Parathyroid adenoma (tissue), 2 donors: ENCODE measurements around the gene PVRIG.
"Not testable (repeated sequence)": the region's sequence is repeated elsewhere in the genome, so short reads cannot be mapped to it uniquely, and the experiment has no call there.

ENCODE experiments used
- H2AFZ ChIP-seq: fragments of 300-600 bp; sonication (generic); one replicate; pipeline ENCODE4 v1.7.0; 2017; ENCODE audit warnings: antibody characterized with exemption, mild to moderate bottlenecking
- H3K27ac ChIP-seq: fragments of 300-600 bp; sonication (generic); one replicate; pipeline ENCODE4 v1.7.0; 2017
- H3K27me3 ChIP-seq: fragments of 300-600 bp; sonication (generic); one replicate; pipeline ENCODE4 v1.7.0; 2017; ENCODE audit warnings: low read length; ENCODE audit not compliant: control insufficient read depth, insufficient read depth
- H3K36me3 ChIP-seq: fragments of 300-600 bp; sonication (generic); one replicate; pipeline ENCODE4 v1.7.0; 2017; ENCODE audit warnings: low read length; ENCODE audit not compliant: control insufficient read depth, insufficient read depth
- H3K4me1 ChIP-seq: fragments of 300-600 bp; sonication (generic); one replicate; pipeline ENCODE4 v1.7.0; 2017; ENCODE audit warnings: control low read depth
- H3K4me2 ChIP-seq: fragments of 300-600 bp; sonication (generic); one replicate; pipeline ENCODE4 v1.7.0; 2017; ENCODE audit warnings: low read length
- H3K4me3 ChIP-seq: fragments of 300-600 bp; sonication (generic); one replicate; pipeline ENCODE4 v1.7.0; 2017; ENCODE audit warnings: low read depth, low read length
- H3K79me2 ChIP-seq: fragments of 300-600 bp; sonication (generic); one replicate; pipeline ENCODE4 v1.7.0; 2017; ENCODE audit warnings: control low read depth
- H3K9ac ChIP-seq: fragments of 300-600 bp; sonication (generic); one replicate; pipeline ENCODE4 v1.7.0; 2017; ENCODE audit warnings: mild to moderate bottlenecking
- H3K9me3 ChIP-seq: fragments of 300-600 bp; sonication (generic); one replicate; pipeline ENCODE4 v1.7.0; 2017; ENCODE audit warnings: low read length; ENCODE audit not compliant: control insufficient read depth
- TF ChIP-seq, protein P1 (sequence below): fragments of 300-600 bp; sonication (generic); IDR thresholded peaks from one replicate; pipeline ENCODE4 v1.7.0; 2017; ENCODE audit warnings: antibody characterized with exemption, mild to moderate bottlenecking
- donor health status: primary hyperparathyroidism.

The PVRIG gene

DNA sequence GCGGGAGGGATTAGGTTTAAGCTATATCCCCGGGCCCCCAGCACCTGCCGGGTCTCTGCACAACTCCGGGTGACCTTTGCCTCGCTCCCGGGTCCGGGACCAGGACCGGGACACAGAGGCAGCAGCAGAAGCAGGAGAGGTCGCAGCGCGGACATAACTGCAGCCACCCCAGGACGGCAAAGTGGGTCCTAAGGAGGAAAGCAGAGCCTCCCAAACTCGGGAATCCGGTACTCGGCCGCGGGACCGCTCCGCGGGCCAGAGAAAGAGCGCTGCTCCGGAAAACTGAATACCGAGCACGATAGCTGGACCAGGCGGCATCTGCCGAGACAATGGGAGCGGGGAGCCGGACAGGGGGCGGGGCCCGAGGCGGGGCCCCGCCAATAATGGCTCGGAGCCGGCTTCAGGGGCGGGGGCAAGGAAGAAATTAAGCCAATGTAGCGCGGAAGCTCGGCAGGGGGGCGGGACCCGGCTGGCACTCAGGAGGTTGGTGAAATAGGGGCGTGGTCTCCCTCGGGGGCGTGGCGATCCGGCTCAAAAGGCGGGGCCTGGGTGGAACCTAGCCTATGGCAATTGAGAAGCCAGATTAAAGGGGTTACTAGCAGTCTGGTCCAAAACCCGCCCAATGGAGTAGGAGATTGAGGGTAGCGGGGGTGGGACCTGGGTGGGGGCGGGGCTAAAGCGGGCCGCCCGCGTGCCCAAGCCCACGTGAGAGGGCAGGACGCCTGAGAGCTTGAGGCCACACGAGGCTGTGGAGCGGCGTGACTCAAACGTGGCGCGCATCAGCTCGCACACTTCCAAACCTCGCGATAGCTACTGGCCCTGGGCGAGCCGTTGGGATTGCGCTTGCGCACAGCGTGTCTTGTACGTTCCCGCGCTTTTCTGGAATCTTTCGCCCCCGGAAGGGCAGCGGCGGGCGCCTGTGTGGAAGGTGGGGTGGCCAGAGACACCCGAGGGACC lies 42.4 kb upstream of the PVRIG start, which contains the start of the genes GPC2 and STAG3:
TSS of gene GPC2 (minus strand) at position 337 of the 957 bp plus-strand sequence. CDS start at position 155, 182 bp downstream.
TSS of gene STAG3 (plus strand) at position 874 of the 957 bp plus-strand sequence. CDS start 2,639 bp downstream, outside the sequence.
- peak within 1 kb of the TSS; percentile 92 for H2AFZ ChIP-seq
- peak within 1 kb of the TSS; percentile 92 for H3K4me2 ChIP-seq
- no peak within 1 kb of the TSS for H3K27ac ChIP-seq
- peaks cover 2% of the 10 kb centered on the region for H3K4me1 ChIP-seq
- H3K9ac ChIP-seq: no peak within 1 kb of the TSS
- TF ChIP-seq, protein P1, sequence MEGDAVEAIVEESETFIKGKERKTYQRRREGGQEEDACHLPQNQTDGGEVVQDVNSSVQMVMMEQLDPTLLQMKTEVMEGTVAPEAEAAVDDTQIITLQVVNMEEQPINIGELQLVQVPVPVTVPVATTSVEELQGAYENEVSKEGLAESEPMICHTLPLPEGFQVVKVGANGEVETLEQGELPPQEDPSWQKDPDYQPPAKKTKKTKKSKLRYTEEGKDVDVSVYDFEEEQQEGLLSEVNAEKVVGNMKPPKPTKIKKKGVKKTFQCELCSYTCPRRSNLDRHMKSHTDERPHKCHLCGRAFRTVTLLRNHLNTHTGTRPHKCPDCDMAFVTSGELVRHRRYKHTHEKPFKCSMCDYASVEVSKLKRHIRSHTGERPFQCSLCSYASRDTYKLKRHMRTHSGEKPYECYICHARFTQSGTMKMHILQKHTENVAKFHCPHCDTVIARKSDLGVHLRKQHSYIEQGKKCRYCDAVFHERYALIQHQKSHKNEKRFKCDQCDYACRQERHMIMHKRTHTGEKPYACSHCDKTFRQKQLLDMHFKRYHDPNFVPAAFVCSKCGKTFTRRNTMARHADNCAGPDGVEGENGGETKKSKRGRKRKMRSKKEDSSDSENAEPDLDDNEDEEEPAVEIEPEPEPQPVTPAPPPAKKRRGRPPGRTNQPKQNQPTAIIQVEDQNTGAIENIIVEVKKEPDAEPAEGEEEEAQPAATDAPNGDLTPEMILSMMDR: no peak
- H3K9me3 ChIP-seq: no peaks in the 10 kb centered on the region
- peak within 1 kb of the TSS; percentile 58 for H3K4me3 ChIP-seq
- H3K27me3 ChIP-seq: no peaks in the 10 kb centered on the region
- no peaks in the 10 kb centered on the region for H3K79me2 ChIP-seq
- no peaks in the 10 kb centered on the region for H3K36me3 ChIP-seq

DNA sequence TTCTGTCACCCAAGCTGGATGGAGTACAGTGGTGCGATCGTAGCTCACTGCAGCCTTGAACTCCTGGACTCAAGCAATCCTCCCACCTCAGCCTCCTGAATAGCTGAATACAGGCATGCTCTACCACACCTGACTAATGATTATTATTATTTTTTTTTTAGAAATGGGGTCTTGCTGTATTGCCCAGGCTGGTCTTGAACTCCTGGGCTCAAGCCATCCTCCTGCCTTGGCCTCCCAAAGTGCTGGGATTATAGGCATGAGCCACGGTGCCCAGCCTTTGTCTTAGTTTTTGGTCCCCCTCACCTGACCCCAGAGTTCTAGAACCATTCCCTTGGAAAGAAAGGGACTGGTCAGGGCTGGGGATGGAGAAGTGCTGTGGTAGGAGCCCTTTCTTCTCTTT lies 39.7 kb upstream of the PVRIG start:
- H3K4me1 ChIP-seq, H3K4me3 ChIP-seq, H3K27ac ChIP-seq, H3K27me3 ChIP-seq, H3K79me2 ChIP-seq, H2AFZ ChIP-seq, H3K9me3 ChIP-seq, H3K36me3 ChIP-seq, H3K4me2 ChIP-seq, H3K9ac ChIP-seq: not testable (repeated sequence)

DNA sequence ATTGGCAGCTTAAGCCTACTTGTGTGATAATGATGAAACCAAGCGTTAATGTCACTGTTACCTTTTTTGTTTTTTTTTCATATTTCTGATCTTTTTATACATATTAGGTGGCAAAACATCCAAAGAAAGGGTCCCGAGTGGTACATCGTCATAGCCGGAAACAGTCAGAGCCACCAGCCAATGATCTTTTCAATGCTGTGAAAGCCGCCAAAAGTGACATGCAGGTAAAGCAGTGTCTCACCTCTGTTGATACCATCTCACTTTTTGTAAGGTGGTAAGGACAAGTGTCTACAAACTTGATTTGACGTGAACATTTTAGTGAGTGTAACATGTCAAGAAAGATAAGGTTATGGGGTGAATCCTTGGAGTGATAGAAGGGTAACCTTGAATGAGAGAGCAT lies 37.1 kb upstream of the PVRIG start:
- not testable (repeated sequence) for H3K9me3 ChIP-seq, H3K27ac ChIP-seq, H3K4me3 ChIP-seq, H3K79me2 ChIP-seq, H3K9ac ChIP-seq, H3K4me2 ChIP-seq, H3K27me3 ChIP-seq, H3K4me1 ChIP-seq, H2AFZ ChIP-seq, H3K36me3 ChIP-seq

DNA sequence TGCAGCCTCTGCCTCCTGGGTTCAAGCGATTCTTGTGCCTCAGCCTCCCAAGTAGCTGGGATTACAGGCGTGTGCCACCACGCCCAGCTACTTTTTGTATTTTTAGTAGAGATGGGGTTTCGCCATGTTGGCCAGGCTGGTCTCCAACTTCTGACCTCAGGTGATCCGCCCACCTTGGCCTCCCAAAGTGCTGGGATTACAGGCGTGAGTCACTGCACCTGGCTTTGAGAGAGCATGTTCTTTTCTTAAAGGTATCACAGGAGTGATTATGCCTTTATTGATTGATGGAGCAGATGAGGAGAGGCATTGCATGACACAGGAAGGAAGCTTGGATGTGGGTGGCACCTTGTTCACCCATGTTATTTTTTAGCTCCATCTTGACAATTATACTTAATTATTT lies 36.7 kb upstream of the PVRIG start:
- H2AFZ ChIP-seq, H3K9me3 ChIP-seq, H3K4me2 ChIP-seq, H3K9ac ChIP-seq, H3K27ac ChIP-seq, H3K4me1 ChIP-seq, H3K4me3 ChIP-seq, H3K27me3 ChIP-seq, H3K36me3 ChIP-seq, H3K79me2 ChIP-seq: not testable (repeated sequence)

DNA sequence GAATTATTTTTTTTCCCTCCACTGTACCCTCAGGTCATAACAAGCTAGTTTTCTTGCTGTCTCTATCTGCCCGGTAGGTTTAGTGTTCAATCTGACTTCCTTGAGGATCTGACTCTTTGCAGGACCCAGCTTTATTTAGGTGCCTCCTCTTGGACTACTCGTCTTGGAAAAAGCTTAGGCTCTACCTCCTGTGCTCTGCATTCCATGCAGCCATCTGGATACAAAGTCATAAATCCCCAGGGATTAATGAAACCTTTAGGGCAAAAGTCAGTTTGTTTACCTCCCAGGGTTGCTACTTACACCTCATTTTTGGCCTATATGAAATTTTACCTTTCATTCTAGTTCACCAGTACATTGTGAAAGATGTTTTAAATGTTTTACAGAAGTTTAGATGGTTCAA lies 34.0 kb upstream of the PVRIG start:
- H3K4me2 ChIP-seq: no peak overlapping the region

DNA sequence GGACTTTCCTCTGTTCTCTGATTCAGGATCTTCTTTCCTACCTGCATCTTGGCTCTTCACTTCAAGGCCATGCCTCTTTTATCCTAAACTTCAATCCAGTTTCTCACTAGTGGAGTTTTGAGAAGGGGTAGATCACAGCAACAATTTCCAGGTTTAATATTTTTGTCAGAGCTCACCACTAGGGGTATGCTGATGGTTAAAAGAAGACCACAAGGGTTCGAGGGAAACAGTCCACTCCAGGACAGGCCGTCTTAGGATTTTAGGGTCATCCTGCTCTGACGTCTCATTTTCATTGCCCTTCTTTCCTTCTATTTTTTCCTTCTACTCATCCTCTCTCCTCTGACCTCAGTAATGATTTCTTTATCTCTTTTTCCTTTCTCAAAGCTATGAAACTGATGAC lies 30.7 kb upstream of the PVRIG start:
- TF ChIP-seq, protein P1: peak; percentile 13
- Histone ChIP-seq H3K27ac (peak overlapping the region; percentile 92), H3K4me2 (peak overlapping the region; percentile 40), H2AFZ (peak overlapping the region; percentile 81), H3K4me1 (peaks cover 48% of the 10 kb centered on the region), H3K9me3 (no peaks in the 10 kb centered on the region), H3K4me3 (no peak overlapping the region), H3K36me3 (no peaks in the 10 kb centered on the region), H3K79me2 (no peaks in the 10 kb centered on the region), H3K27me3 (no peaks in the 10 kb centered on the region), H3K9ac (no peak overlapping the region)

More for the DNA sequence above, 34.0 kb upstream of the PVRIG start:
- Histone ChIP-seq H3K36me3 (no peaks in the 10 kb centered on the region), H3K4me3 (no peak overlapping the region), H3K9ac (no peak overlapping the region), H3K27me3 (no peaks in the 10 kb centered on the region), H3K27ac (no peak overlapping the region), H3K79me2 (no peaks in the 10 kb centered on the region), H3K9me3 (no peaks in the 10 kb centered on the region), H3K4me1 (peaks cover 21% of the 10 kb centered on the region), H2AFZ (no peak overlapping the region)
- TF ChIP-seq, protein P1: no peak
